GM21717 (cell line): ENCODE results near the gene CACNB2.
"Not testable (repeated sequence)": the region's sequence is repeated elsewhere in the genome, so short reads cannot be mapped to it uniquely, and the experiment has no call there.

Experiments used
- ATAC-seq: cut with Tn5 transposase; IDR thresholded peaks from one replicate; pipeline ENCODE4 v1.9.1; 2021; ENCODE audit warnings: mild to moderate bottlenecking, moderate library complexity; ENCODE audit not compliant: unreplicated experiment

Gene CACNB2

GRCh38 chr10:18196806-18197550 is 56.8 kb downstream of the CACNB2 start:
- ATAC-seq, result no peak

GRCh38 chr10:18197706-18198105 is 57.5 kb downstream of the CACNB2 start:
- no peak for ATAC-seq

DNA sequence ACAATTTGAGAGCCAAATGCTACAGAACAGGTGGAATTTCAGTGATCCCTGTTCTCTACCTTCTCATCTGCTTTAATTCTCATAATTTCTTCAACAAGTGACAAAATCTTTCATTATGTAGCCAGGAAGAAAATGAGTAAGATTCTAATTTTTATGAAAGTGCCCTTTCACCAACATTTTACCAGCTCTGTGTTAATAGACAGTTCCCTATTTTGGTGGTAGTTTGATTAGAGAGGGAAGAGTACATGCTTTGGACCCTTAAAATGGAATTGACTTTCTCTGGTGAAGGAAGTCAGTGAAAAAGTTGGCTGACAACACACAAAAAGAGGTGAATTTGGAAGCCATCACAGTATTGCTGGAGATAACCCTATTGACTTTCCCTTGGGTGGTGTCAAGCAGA is 61.7 kb downstream of the CACNB2 start:
- no peak for ATAC-seq

GRCh38 chr10:18202680-18203460 is 62.6 kb downstream of the CACNB2 start:
- no peak for ATAC-seq

- ATAC-seq, result no peak
These were observed 63.2 kb downstream of the CACNB2 start for GRCh38 chr10:18203471-18203870.

DNA sequence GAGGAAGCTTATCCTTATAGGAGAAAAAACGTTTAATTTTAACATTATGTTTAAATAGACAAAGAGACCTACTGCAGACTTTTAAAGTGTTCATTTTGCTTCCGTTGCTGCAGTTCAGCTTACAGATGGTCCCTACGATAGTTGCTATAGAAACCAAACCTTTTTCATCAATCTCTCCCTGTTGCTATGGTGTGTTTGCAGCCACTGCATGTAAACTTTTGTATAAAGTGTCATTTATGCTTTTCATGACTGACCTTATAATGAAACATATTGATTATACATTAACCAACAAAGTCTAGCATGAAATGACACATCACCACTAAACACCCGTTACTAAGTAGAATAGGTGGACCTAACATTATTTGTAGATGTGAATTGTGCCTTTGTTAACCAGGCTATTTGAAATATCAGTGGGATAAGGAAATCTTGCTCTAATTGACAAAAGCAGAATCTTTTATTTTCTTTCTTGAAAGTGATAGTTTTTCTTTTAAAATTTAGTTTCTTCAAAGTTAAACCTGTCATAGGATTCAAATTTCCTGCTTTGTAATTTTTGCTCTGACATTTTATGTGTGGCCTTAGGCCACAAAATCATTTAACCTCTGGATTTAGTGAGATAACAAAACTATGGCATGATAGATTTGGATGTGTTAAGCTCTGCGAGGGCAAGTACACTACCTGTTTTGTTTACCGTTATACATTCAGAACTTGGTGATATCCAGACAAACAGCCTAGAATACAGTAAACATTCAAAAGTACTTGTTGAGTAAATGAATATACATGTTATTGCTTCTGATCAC is 64.0 kb downstream of the CACNB2 start:
- ATAC-seq, result no peak

- no peak for ATAC-seq
These were observed 65.0 kb downstream of the CACNB2 start for GRCh38 chr10:18205098-18205834.

DNA sequence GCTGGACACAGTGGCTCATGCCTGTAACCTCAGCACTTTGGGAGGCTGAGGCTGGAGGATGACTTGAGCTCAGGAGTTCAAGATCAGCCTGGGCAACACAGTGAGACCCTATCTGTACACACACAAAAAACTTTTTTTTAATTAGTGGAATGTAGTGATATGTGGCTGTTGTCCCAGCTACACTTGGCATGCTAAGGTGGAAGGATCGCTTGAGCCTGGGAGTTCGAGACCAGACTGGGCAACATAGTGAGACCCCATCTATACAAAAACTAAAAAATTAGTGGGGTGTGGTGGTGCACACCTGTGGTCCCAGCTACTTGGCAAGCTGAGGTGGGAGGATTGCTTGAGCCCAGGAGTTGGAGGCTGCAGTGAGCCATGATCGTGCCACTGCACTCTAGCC is 68.0 kb downstream of the CACNB2 start:
- ATAC-seq, result not testable (repeated sequence)

GRCh38 chr10:18209241-18209640 is 69.0 kb downstream of the CACNB2 start:
- ATAC-seq, result no peak

DNA sequence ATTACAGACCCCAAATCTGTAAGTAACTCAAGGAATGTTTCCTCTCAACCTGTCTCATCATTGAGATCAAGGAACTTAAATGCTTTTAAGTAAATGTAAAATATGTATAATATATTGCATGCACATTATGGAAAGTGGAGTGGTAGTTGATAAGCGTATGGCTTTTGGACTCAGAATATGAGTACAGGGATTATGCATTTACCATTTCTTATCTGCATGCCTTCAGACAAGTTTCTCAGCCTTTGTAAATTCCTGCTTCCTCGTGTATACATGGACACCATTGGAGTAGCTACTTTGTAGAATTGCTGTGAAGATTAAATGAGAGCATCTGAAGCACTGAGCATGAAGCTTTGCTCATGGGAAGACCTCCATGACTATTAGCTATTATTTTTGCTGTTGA is 70.5 kb downstream of the CACNB2 start:
- no peak for ATAC-seq

- no peak for ATAC-seq
These were observed 71.6 kb downstream of the CACNB2 start for GRCh38 chr10:18211862-18212261.

DNA sequence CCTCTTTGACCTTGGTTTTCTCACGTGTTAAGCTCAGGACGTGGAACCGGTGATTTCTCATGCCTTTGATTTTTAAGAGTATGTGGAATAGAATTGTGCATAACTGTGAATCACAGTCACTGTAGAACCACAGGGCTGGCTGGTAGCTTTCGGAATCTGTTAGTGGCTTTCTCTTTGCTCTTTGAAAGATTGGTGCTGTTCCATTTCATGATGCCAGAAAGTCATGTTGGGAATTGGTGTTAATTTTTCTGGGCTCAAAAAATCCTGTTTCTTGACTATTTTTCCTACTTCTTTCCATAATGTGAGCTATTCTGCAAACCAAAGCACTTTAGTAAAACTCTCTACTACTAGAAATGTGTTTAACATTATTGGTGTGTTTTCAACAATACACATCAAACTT is 73.0 kb downstream of the CACNB2 start:
- no peak for ATAC-seq

GRCh38 chr10:18214691-18215563 is 74.7 kb downstream of the CACNB2 start:
- ATAC-seq, result no peak

- no peak for ATAC-seq
These were observed 76.3 kb downstream of the CACNB2 start for GRCh38 chr10:18216482-18216881.

DNA sequence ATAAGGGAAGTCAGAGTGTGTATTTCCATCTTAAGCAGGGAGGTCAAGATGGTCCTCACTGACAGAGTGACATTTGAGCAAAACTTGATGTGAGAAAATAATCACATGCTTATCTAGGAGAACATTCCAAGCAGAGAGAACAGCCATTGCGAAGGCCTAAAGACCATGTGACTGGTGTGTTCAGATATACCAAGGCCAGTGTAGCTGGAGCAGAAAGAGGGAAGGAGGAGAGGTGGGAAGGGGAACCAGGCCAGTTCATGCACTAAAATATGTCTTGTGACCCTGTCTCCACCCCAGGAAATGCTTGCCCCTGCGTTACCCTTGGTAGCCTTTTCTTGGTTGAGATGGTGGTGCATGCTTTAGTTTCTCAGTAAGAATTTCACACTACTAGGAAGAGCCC is 77.4 kb downstream of the CACNB2 start:
- ATAC-seq, result no peak

GRCh38 chr10:18219146-18219545 is 78.9 kb downstream of the CACNB2 start:
- ATAC-seq, result no peak

DNA sequence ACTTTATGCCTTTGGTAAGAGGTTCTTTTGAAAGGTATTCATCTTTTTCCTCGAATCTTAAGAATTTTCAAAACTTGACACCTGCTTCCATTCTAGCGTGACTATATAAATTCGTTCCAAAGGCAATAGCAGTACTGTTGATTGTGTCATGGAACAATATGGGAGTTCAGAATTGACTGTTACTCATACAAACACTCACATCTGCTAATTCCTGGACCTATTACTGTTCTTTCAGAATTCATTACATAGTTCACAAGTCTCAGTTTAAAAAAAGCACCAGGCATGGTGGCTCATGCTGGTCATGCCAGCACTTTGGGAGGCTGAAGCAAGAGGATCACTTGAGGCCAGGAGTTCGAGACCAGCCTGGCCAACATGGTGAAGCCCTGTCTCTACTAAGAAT is 80.9 kb downstream of the CACNB2 start:
- ATAC-seq, result no peak

DNA sequence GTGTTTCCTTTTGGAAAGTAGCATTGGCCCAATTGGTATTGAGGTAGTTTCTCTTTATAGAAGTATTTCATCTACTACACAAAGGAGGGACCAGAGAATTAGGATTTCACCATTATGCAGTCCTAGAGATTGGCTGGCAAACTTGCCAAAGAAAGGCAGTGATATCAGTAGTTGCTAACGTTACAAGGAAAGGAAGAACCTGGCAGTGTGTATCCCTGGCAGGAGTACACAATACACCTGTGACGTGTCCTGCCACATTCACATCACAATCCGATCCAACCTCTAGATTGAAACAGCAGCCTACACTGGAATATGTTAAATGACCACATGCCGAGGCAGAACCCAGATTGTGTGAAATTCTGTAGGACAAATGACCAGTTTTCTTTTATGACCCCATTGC is 81.7 kb downstream of the CACNB2 start:
- ATAC-seq, result no peak

DNA sequence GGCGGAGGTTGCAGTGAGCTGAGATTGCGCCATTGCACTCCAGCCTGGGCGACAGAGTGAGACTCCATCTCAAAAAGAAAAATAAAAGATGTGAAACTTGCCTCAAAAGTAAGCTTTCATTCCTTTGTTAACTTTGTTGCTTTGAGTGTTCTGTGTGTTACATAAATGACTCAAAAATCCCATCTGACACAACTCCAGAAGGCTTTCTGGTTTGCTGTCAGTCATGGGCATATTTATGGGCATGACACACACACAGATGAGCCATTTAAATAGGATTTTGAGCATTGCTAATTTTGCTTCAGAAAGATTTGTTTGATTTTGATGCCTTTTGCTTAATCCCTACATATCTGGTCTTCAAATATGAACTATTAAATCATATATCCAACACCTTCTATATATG is 82.6 kb downstream of the CACNB2 start:
- no peak for ATAC-seq

- no peak for ATAC-seq
These were observed 83.7 kb downstream of the CACNB2 start for GRCh38 chr10:18223898-18224297.
